ENCODE measurements around the gene TMEM69.
"Not testable (repeated sequence)": the region's sequence is repeated elsewhere in the genome, so short reads cannot be mapped to it uniquely, and the experiment has no call there.

TMEM69 gene

DNA sequence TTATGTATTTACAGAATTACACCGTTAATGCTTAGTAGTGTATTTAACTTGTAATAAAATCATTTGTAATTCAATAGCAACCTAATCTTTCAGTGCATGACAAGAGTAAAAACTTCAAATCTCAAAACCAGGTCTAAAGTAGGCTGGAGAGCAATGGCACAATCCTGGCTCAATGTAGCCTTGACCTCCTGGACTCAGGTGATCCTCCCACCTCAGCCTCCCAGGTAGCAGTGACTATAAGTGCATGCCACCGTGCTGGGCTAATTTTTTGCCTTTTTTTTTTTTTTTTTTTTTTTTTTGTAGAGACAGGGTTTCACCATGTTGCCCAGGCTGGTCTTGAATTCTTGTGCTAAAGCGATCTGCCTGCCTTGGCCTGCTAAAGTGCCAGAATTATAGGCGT, 51.2 kb downstream of the TMEM69 start:
- DNase-seq (ENCODE audit: low read depth in 2 of 2): no peak

DNA sequence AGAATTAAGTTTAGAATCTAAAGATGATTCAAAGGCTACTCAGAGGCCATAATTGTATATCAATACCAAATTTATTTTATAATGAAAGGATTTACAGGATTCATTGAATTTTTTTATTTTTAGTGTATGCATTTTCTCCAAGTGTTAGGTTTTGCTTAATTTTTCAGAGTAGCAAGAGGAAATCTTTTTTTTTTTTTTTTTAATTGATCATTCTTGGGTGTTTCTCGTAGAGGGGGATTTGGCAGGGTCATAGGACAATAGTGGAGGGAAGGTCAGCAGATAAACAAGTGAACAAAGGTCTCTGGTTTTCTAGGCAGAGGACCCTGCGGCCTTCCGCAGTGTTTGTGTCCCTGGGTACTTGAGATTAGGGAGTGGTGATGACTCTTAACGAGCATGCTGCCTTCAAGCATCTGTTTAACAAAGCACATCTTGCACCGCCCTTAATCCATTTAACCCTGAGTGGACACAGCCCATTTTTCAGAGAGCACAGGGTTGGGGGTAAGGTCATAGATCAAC, 51.7 kb downstream of the TMEM69 start:
- DNase-seq (ENCODE audit: low read depth in 2 of 2): not testable (repeated sequence)
